Body of pancreas (tissue), 4 donors: ENCODE measurements around the gene WDR33. TPM values are rescaled to one million over a fixed set of nuclear protein-coding genes. Genes with fewer than 3 reads are reported as not detected.
"Not testable (repeated sequence)": the region's sequence is repeated elsewhere in the genome, so short reads cannot be mapped to it uniquely, and the experiment has no call there.

ENCODE experiments used
- ATAC-seq: fragments of 150-250 bp; one replicate; pipeline ENCODE4 v1.9.1; 2016
- DNase-seq, 4 donors: peaks; one replicate each; pipeline ENCODE4 v3.0.0-alpha.2; 2019
- H3K27ac ChIP-seq, 4 donors: fragments of 200-600 bp; sonication (generic); 1 replicate in 3 of 4; 2 replicates in 1 of 4; pipeline versions ENCODE4 v1.5.1 to v1.6.1; 2016 to 2019; ENCODE audit warnings: mild to moderate bottlenecking in 1 of 4, mixed read lengths in 1 of 4, moderate library complexity in 1 of 4
- H3K27me3 ChIP-seq, 2 donors: fragments of 200-600 bp; sonication (generic); one replicate each; pipeline ENCODE4 v1.6.0; 2016; ENCODE audit warnings: mild to moderate bottlenecking in 1 of 2
- H3K36me3 ChIP-seq, 2 donors: fragments of 200-600 bp; sonication (generic); replicated peaks in 1 of 2; 2 replicates each; pipeline ENCODE4 v1.5.1; 2016; ENCODE audit warnings: low read depth in 2 of 2; ENCODE audit not compliant: insufficient read depth in 1 of 2
- H3K4me1 ChIP-seq: fragments of 200-600 bp; sonication (generic); one replicate; pipeline ENCODE4 v1.6.0; 2016
- H3K4me3 ChIP-seq, 2 donors: fragments of 200-600 bp; sonication (generic); 1 replicate in 1 of 2; 2 replicates in 1 of 2; pipeline ENCODE4 v1.5.1; 2016 to 2019
- H3K9me3 ChIP-seq, 3 donors: fragments of 200-600 bp; sonication (generic); 1 replicate in 2 of 3; 2 replicates in 1 of 3; pipeline ENCODE4 v1.5.1; 2016
- POLR2A ChIP-seq, 3 donors: fragments of 450-650 bp; IDR thresholded peaks; one replicate each; pipeline ENCODE4 v1.6.1; 2016; ENCODE audit warnings: antibody characterized with exemption in 3 of 3, mild to moderate bottlenecking in 2 of 3
- WGBS, 2 donors: methylation state at CpG; one replicate each; pipeline ENCODE4 v1.1.5; 2017; 5-methylcytosine and 5-hydroxymethylcytosine counted together
- intact Hi-C: fragments of 100-400 bp; cut with DNase I; formaldehyde crosslinking; loops from one replicate; pipeline ENCODE4 v1.15.1; 2023
- total RNA-seq, 2 donors: library from RNA; depleted of rRNA; stranded (reverse); fragments of >200 nt; gene quantifications; one replicate each; pipeline ENCODE4 v1.1.0, GENCODE V29; 2016
- TF ChIP-seq, protein P1 (sequence below), 7 experiments: fragments of 450-650 bp in 4 of 7; fragments of 200-600 bp in 3 of 7; sonication (generic) in 3 of 7; IDR thresholded peaks; one replicate each; pipeline ENCODE4 v1.5.1; 2016 to 2019; ENCODE audit warnings: antibody characterized with exemption in 7 of 7

The WDR33 gene
- total RNA-seq, 2 donors from 2014 or later = 31.6 to 37.1 TPM

DNA sequence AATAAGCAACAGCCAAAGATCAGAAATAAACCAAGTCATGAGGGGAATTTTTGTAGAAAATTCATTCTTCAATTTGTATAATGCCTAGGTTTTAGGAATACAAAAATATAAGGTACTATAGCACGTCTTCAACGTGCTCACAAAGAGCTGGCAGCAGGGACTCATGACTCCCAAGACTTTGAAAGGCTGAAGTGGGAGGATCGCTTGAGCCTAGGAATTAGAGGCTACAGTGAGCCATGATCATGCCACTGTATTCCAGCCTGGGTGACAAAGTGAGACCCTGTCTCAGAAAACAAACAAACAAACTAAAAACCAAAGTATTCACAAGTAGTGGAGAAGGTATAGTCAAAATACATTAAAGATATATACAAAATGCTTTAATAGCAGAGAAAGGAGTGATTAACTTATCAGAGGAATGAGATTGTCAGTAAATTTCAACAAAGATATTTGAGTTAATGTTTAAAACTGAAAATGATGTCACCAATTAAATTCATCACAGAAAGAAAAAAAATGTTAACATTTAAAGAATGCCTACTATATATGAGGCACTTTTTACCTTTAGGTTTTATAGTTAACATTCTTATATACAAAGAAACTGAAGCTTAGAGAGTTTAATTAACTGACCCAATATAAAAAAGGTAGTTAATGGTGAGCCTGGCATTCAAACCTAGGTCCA is 3.2 kb downstream of the WDR33 start:
- intact Hi-C loops = no loop called here
- DNase-seq (no peak), ATAC-seq (no peak)
- TF ChIP-seq, protein P1, sequence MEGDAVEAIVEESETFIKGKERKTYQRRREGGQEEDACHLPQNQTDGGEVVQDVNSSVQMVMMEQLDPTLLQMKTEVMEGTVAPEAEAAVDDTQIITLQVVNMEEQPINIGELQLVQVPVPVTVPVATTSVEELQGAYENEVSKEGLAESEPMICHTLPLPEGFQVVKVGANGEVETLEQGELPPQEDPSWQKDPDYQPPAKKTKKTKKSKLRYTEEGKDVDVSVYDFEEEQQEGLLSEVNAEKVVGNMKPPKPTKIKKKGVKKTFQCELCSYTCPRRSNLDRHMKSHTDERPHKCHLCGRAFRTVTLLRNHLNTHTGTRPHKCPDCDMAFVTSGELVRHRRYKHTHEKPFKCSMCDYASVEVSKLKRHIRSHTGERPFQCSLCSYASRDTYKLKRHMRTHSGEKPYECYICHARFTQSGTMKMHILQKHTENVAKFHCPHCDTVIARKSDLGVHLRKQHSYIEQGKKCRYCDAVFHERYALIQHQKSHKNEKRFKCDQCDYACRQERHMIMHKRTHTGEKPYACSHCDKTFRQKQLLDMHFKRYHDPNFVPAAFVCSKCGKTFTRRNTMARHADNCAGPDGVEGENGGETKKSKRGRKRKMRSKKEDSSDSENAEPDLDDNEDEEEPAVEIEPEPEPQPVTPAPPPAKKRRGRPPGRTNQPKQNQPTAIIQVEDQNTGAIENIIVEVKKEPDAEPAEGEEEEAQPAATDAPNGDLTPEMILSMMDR (IDR thresholded peaks at IDR 0.05) = no peak
- no peak for TF ChIP-seq POLR2A (IDR thresholded peaks at IDR 0.05)
- Histone ChIP-seq H3K27me3 (no peaks in the 10 kb centered on the region), H3K36me3 (no peaks in the 10 kb centered on the region), H3K27ac (no peak overlapping the region), H3K4me3 (no peak overlapping the region), H3K4me1 (peaks cover 54% of the 10 kb centered on the region), H3K9me3 (no peaks in the 10 kb centered on the region)
- 70 to 81% methylated on average over 3 of the region's 3 CpGs for WGBS, 2 donors

DNA sequence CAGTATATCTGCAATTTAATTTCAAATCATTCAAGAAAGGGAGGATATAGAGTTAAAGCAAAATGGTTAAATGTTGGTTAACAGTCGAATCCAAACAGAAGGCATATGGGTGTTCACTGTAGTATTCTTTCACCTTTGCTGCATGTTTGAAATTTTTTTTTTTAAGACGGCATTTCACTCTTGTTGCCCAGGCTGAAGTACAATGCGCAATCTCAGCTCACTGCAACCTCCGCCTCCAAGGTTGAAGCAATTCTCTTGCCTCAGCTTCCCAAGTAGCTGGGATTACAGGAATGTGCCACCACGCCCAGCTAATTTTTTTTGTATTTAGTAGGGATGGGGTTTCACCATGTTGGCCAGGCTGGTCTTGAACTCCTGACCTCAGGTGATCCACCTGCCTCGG is 4.1 kb downstream of the WDR33 start:
- H3K4me3 ChIP-seq, H3K36me3 ChIP-seq, intact Hi-C loops, ATAC-seq, H3K27ac ChIP-seq, DNase-seq, H3K27me3 ChIP-seq, H3K9me3 ChIP-seq: not testable (repeated sequence)
- H3K4me1 ChIP-seq = peaks cover 52% of the 10 kb centered on the region
- WGBS, 2 donors = 80 to 81% methylated on average over 6 of the region's 6 CpGs

DNA sequence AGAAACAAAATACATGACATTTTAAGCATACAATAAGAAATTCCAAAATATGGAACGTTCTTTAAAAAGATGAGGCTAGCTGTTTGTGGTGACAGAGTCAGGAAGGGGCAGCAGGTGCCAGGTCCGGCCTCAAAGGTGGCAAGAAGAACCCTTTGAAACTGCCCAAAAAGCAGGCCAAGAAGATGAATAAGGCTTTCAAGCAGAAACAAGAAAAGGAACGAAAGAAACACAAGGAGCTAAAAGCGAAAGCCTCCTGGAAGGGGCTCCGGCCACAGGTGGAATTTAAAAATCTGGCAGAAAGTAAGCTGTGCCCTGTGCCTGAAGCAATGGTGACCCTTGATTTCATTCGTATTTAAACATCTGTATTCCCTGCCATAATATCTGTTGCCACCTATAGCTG is 5.5 kb downstream of the WDR33 start:
- no peak for TF ChIP-seq POLR2A (IDR thresholded peaks at IDR 0.05)
- TF ChIP-seq, protein P1 (IDR thresholded peaks at IDR 0.05) = no peak
- Histone ChIP-seq H3K27me3 (no peaks in the 10 kb centered on the region), H3K9me3 (no peaks in the 10 kb centered on the region), H3K36me3 (no peaks in the 10 kb centered on the region), H3K27ac (no peak overlapping the region), H3K4me3 (no peak overlapping the region), H3K4me1 (peaks cover 47% of the 10 kb centered on the region)
- WGBS, 2 donors = 83 to 90% methylated on average over 6 of the region's 6 CpGs
- intact Hi-C loops = no loop called here
- DNase-seq (no peak), ATAC-seq (no peak)

DNA sequence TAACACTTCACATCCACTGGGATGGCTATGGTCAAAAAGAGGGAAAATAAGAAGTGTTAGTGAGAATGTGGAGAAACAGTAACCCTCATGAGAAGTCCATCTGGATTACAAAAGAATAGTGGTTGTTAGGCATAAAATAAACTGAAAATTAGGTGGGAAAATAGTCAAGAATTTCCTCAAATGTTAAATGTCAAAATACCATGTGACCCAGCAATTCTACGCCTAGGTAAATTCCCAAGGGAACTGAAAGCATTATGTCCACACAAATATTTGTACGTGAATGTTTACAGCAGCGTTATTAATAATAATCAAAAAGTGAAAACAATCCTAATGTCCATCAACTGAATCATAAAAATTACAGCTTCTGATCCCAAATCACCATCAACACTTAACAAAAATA is 11.0 kb downstream of the WDR33 start:
- H3K9me3 ChIP-seq = no peaks in the 10 kb centered on the region
- ATAC-seq (no peak), DNase-seq (no peak)
- H3K4me1 ChIP-seq = peaks cover 39% of the 10 kb centered on the region
- no peak overlapping the region for H3K27ac ChIP-seq
- TF ChIP-seq, protein P1 (IDR thresholded peaks at IDR 0.05) = no peak
- no peak for TF ChIP-seq POLR2A (IDR thresholded peaks at IDR 0.05)
- no peaks in the 10 kb centered on the region for H3K36me3 ChIP-seq
- H3K27me3 ChIP-seq = no peaks in the 10 kb centered on the region
- no peak overlapping the region for H3K4me3 ChIP-seq
- intact Hi-C loops = no loop called here
- WGBS, 2 donors = 64 to 83% methylated on average over 3 of the region's 3 CpGs

DNA sequence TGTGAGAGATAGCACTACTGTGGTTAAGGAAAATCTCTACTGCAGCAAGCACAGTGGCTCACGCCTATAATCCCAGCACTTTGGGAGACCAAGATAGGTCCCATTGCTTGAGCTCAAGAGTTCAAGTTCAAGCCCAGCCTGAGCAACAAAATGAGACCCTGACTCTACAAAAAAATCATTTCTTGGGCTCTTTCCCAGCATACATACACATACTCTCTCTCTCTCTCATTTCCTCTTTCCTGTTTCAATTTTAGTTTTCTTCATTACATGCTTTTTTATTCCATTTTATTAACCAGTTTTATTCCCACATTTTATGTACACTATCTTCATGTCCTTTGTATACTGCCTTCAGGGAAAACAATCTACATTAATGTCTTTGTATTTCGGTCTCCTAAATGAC is 14.6 kb downstream of the WDR33 start:
- H3K4me3 ChIP-seq = no peak overlapping the region
- no peaks in the 10 kb centered on the region for H3K36me3 ChIP-seq
- H3K27me3 ChIP-seq = no peaks in the 10 kb centered on the region
- DNase-seq (no peak), ATAC-seq (no peak)
- H3K4me1 ChIP-seq = peaks cover 30% of the 10 kb centered on the region
- H3K27ac ChIP-seq = no peak overlapping the region
- no peaks in the 10 kb centered on the region for H3K9me3 ChIP-seq
- WGBS, 2 donors = 85 to 94% methylated on average over 2 of the region's 2 CpGs
- no peak for TF ChIP-seq POLR2A (IDR thresholded peaks at IDR 0.05)
- intact Hi-C loops = no loop called here

DNA sequence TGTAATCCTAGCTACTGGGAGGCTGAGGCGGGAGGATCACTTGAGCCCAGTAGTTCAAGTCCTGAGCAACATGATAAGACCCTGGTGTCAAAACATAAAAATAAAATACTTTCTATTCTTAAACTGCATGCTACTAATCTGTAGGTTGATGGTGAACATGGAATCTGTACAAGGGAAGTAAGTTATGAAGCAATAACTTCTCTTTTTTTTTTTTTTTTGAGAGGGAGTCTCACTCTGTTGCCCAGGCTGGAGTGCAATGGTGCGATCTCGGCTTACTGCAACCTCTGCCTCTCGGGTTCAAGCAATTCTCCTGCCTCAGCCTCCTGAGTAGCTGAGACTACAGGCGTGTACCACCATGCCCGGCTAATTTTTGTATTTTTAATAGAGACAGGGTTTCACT is 16.1 kb downstream of the WDR33 start:
- peaks cover 28% of the 10 kb centered on the region for H3K4me1 ChIP-seq
- intact Hi-C loops, H3K4me3 ChIP-seq, H3K9me3 ChIP-seq, H3K27ac ChIP-seq, H3K36me3 ChIP-seq, DNase-seq, H3K27me3 ChIP-seq, ATAC-seq: not testable (repeated sequence)
- WGBS, 2 donors = 89 to 94% methylated on average over 6 of the region's 6 CpGs
